AG04449 (cell line): ENCODE data around the gene SERP2.

Experiments
- CTCF ChIA-PET: fragments of 350-600 bp; formaldehyde crosslinking; extraction: SDS; loops from one replicate; lab custom pipeline; 2021; ENCODE audit warnings: antibody characterized with exemption; lab: Yijun Ruan, JAX
- POLR2A ChIA-PET: fragments of 400-600, 350-600 bp; formaldehyde crosslinking; extraction: SDS; loops from one replicate; lab custom pipeline; 2020; ENCODE audit warnings: antibody characterized with exemption, inconsistent platforms; lab: Yijun Ruan, JAX
- DNase-seq: peaks from one replicate; pipeline ENCODE4 v3.0.0-alpha.2; 2010; ENCODE audit warnings: low read depth, low spot score
- H3K4me3 ChIP-seq: 2 replicates; pipeline ENCODE4 v1.5.1; 2011; ENCODE audit warnings: low read depth, mild to moderate bottlenecking, control low read depth, low read length
- CTCF ChIP-seq: IDR thresholded peaks from one replicate; pipeline ENCODE4 v1.5.1; 2011; ENCODE audit warnings: mild to moderate bottlenecking, moderate library complexity, low read length, control low read depth, inconsistent platforms; ENCODE audit not compliant: insufficient read depth; ENCODE audit errors: missing control alignments

Gene SERP2

GRCh38 chr13:44395976-44396694, 22.5 kb downstream of the SERP2 start:
- no peak overlapping the region for H3K4me3 ChIP-seq
- no peak for DNase-seq
- TF ChIP-seq CTCF, result no peak
- CTCF ChIA-PET, result no interaction called here
- POLR2A ChIA-PET, result no interaction called here

GRCh38 chr13:44396701-44397580, 23.3 kb downstream of the SERP2 start:
- no peak for TF ChIP-seq CTCF
- ChIA-PET CTCF (no interaction called here), POLR2A (interaction anchor here (1.0 to 1.4 kb wide), 2 partner anchors 40 to 44 kb away, joined by 3 to 4 read pairs; no protein-coding TSS in a partner anchor)
- no peak for DNase-seq
- H3K4me3 ChIP-seq, result no peak overlapping the region

GRCh38 chr13:44397766-44398223, 24.2 kb downstream of the SERP2 start:
- TF ChIP-seq CTCF, result no peak
- ChIA-PET POLR2A (interaction anchor here (1.0 to 1.4 kb wide), 2 partner anchors 39 to 45 kb away, joined by 3 to 4 read pairs; no protein-coding TSS in a partner anchor), CTCF (interaction anchor here (0.9 to 1.7 kb wide), 2 partner anchors 207 to 492 kb away, joined by 3 to 4 read pairs; no protein-coding TSS in a partner anchor)
- no peak for DNase-seq
- no peak overlapping the region for H3K4me3 ChIP-seq

GRCh38 chr13:44398606-44399005, 25.0 kb downstream of the SERP2 start:
- no peak overlapping the region for H3K4me3 ChIP-seq
- DNase-seq, result no peak
- no peak for TF ChIP-seq CTCF
- ChIA-PET POLR2A (no interaction called here), CTCF (interaction anchor here (0.9 to 1.7 kb wide), 2 partner anchors 207 to 493 kb away, joined by 3 to 4 read pairs; no protein-coding TSS in a partner anchor)

GRCh38 chr13:44399074-44399473, 25.4 kb downstream of the SERP2 start:
- CTCF ChIA-PET, result interaction anchor here (1.7 kb wide), 1 partner anchor 208 kb away, joined by 4 read pairs; no protein-coding TSS in a partner anchor
- no peak overlapping the region for H3K4me3 ChIP-seq
- POLR2A ChIA-PET, result no interaction called here
- no peak for DNase-seq
- TF ChIP-seq CTCF, result no peak
